Ectodermal cell (in vitro differentiated cells): ENCODE results near the gene DARS1.
"Not testable (repeated sequence)": the region's sequence is repeated elsewhere in the genome, so short reads cannot be mapped to it uniquely, and the experiment has no call there.

Experiments used
- H3K27ac ChIP-seq: 2 replicates; pipeline ENCODE4 v1.7.0; 2013; ENCODE audit warnings: mild to moderate bottlenecking, low read depth, low read length; ENCODE audit not compliant: insufficient read depth, poor library complexity, severe bottlenecking
- H3K27me3 ChIP-seq: 2 replicates; pipeline ENCODE4 v1.7.0; 2013; ENCODE audit warnings: mild to moderate bottlenecking, low read length; ENCODE audit not compliant: insufficient read depth, control insufficient read depth, poor library complexity, severe bottlenecking
- H3K36me3 ChIP-seq: one replicate; pipeline ENCODE4 v1.7.0; 2013; ENCODE audit warnings: low read length; ENCODE audit not compliant: control insufficient read depth, insufficient read depth
- H3K4me1 ChIP-seq: one replicate; pipeline ENCODE4 v1.7.0; 2013; ENCODE audit warnings: low read length; ENCODE audit not compliant: control insufficient read depth, insufficient read depth
- H3K4me3 ChIP-seq: 2 replicates; pipeline ENCODE4 v1.7.0; 2013; ENCODE audit warnings: low read depth, low read length, control low read depth; ENCODE audit not compliant: insufficient read depth
- H3K9me3 ChIP-seq: 2 replicates; pipeline ENCODE4 v1.7.0; 2013; ENCODE audit warnings: mild to moderate bottlenecking, low read length, moderate library complexity; ENCODE audit not compliant: control insufficient read depth
- WGBS, 2 experiments: methylation state at CpG; one replicate each; pipeline ENCODE4 v1.1.7; 2013; ENCODE audit warnings: missing lambda C conversion rate in 2 of 2; 5-methylcytosine and 5-hydroxymethylcytosine counted together

The DARS1 gene

DNA sequence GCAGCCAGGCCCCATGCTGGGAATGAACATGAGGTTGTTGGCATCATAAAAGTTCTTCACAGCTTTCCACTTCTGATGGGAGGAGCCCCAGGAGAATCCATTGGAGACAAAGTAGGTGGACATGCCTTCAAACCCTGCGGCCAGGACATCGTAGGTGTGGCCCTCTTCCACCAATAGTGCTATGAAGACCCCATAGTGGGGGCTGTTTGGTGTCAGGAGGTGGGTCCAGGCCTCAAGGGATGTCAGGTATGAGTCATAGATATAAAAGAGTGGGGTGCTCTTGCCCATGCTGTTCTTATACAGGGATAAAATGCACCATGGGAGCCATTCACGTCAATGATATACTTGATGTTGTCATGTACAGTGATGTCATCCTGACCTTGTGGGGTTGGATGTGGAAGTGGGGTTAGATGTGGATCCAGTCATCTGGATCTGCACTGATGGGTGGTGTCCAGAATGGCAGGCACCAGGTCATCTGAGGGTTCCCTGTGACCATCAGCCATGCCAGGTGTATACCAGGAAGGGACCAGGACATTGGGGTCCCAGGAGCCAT lies 87.1 kb downstream of the DARS1 start:
- H3K4me1 ChIP-seq, result no peaks in the 10 kb centered on the region
- H3K36me3 ChIP-seq, result no peaks in the 10 kb centered on the region
- no peaks in the 10 kb centered on the region for H3K9me3 ChIP-seq
- 95 to 97% methylated on average over 3 of the region's 3 CpGs for WGBS, 2 experiments
- no peaks in the 10 kb centered on the region for H3K27me3 ChIP-seq
- no peak overlapping the region for H3K4me3 ChIP-seq
- no peak overlapping the region for H3K27ac ChIP-seq

DNA sequence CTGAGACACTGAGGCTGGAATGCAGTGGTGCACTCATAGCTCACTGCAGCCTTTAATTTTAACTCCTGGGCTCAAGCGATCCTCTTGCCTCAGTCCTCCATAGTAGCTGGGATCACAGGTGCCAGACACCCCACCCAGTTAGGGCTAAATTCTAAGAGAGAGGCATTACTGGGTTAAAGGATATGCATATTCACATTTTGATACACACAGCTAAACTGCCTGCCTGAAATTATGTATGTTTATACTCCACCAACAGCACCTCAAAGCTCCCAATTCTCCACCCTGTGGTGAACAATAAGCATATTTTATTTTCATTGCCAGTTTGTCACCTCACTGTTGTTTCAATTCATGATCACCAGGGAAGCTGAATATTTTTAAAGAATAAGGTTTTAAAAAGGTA lies 90.5 kb downstream of the DARS1 start:
- Histone ChIP-seq H3K36me3 (no peaks in the 10 kb centered on the region), H3K9me3 (no peaks in the 10 kb centered on the region), H3K4me3 (no peak overlapping the region), H3K4me1 (no peaks in the 10 kb centered on the region), H3K27ac (no peak overlapping the region), H3K27me3 (no peaks in the 10 kb centered on the region)
- WGBS, 2 experiments, result 83 to 88% methylated on average over 1 of the region's 1 CpG

DNA sequence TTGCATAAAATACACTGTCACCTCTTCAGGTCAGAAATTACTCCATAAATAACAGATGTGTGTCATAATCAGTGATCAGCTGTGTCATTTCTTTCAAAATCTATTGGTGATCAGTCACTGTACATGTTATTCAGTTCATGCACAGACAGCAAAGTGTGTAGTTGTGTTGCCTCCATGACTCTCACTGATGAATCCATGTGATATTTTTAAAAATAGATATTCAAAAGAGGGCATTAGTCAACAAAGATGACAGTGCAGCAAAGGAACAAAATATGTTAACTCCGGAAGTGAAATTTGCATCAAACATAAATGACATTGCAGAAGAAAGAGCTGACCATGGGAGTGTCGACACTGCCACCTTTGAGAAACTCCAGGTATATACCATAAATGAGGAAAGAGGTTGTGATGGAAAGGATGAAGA lies 92.0 kb downstream of the DARS1 start:
- no peaks in the 10 kb centered on the region for H3K27me3 ChIP-seq

DNA sequence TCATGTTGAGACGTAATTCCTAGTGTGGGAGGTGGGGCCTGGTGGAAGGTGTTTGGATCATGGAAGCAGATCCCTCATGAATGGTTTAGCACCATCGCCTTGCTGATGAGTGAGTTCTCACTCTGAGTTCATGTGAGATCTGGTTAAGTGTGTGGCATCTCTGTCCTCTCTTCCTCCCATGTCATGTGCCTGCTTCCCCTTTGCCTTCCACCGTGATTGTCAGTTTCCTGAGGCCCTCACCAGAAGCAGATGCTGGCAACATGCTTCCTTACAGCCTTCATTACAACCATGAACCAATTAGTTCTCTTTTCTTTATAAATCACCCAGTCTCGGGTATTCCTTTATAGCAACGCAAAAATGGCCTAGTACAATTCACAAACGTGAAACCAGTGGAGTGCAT lies 94.6 kb downstream of the DARS1 start:
- Histone ChIP-seq H3K4me1 (no peaks in the 10 kb centered on the region), H3K27ac (no peak overlapping the region), H3K36me3 (no peaks in the 10 kb centered on the region), H3K4me3 (no peak overlapping the region), H3K27me3 (no peaks in the 10 kb centered on the region), H3K9me3 (no peaks in the 10 kb centered on the region)
- 79 to 86% methylated on average over 6 of the region's 6 CpGs for WGBS, 2 experiments

More for the DNA sequence above, 92.0 kb downstream of the DARS1 start:
- no peak overlapping the region for H3K4me3 ChIP-seq
- H3K27ac ChIP-seq, result no peak overlapping the region
- H3K9me3 ChIP-seq, result no peaks in the 10 kb centered on the region
- WGBS, 2 experiments, result 80 to 92% methylated on average over 2 of the region's 2 CpGs
- no peaks in the 10 kb centered on the region for H3K36me3 ChIP-seq
- no peaks in the 10 kb centered on the region for H3K4me1 ChIP-seq

DNA sequence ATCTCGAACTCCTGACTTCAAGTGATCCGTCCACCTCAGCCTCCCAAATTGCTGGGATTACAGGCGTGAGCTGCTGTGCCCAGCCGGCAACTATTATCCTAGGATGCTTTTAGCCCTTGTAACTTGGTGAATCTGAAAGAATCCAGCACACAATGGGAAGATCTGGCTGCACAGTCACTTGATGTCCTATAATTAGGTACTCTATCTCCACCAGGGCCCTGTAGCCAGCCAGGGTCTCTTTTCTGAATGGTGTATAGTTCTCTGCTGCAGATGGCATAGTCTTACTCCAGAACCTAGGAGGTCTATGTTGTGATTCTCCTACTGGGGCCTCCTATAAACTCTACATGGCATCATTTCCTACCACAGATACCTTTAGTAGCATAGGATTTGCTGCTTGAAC lies 95.3 kb downstream of the DARS1 start:
- 88 to 93% methylated on average over 4 of the region's 4 CpGs for WGBS, 2 experiments
- H3K36me3 ChIP-seq, result no peaks in the 10 kb centered on the region
- no peaks in the 10 kb centered on the region for H3K27me3 ChIP-seq

DNA sequence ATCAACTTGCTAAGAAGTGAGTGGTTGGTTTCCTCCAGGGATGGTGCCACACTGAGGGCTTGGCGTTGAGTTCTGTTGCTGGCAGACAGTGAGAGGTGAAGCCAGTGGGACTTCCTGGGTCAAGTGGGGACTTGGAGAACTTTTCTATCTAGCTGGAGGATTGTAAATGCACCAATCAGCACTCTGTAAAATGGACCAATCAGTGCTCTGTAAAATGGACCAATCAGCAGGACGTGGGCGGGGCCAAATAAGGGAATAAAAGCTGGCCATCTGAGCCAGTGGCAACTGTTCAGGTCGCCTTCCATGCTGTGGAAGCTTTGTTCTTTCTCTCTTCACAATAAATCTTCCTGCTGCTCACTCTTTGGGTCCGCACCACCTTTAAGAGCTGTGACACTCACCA lies 96.8 kb downstream of the DARS1 start:
- H3K27ac ChIP-seq, H3K36me3 ChIP-seq, H3K4me3 ChIP-seq, H3K4me1 ChIP-seq, H3K9me3 ChIP-seq, H3K27me3 ChIP-seq: not testable (repeated sequence)
- WGBS, 2 experiments, result 93 to 94% methylated on average over 5 of the region's 5 CpGs

More for the DNA sequence above, 95.3 kb downstream of the DARS1 start:
- Histone ChIP-seq H3K27ac (no peak overlapping the region), H3K9me3 (no peaks in the 10 kb centered on the region), H3K4me3 (no peak overlapping the region), H3K4me1 (no peaks in the 10 kb centered on the region)

DNA sequence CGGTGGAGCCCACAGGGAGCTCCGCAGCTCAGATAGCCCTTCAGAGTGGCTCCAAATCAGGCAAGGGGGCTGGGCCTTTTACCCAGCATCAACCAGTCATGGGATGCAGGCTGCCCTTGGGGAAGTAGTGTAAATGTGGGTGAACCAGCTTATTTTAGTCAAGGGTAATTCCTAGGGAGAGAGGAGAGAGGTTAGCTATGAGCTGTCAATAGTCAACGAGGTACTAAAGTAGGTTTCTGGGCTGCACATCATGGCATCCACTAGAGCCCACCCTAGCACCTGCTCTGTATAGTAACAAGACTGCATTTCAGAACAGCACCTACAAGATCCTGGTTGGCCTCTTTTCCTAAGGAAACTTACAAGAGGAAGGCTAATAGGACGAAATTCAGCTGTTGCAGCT lies 99.7 kb downstream of the DARS1 start:
- 88 to 95% methylated on average over 4 of the region's 4 CpGs for WGBS, 2 experiments
- no peaks in the 10 kb centered on the region for H3K27me3 ChIP-seq

DNA sequence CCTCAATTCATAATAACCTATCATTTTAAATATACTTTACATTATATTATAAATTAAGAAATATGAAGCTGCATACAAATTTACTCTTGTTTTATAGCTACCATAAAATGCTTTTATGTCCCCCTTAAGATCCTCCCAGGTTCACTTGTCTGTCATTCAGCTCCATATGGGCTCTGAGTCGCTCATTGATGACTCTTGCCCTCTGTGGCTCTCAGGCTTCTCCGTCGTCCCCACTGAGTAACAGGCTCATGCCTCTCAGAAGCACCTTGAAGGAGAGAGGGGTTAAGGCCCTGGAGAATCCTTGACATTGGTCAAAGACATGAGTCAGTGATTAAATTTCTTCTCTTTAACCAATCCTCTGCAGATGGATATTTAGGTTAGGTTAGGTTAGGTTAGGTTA lies 103.0 kb downstream of the DARS1 start:
- no peaks in the 10 kb centered on the region for H3K27me3 ChIP-seq
- no peaks in the 10 kb centered on the region for H3K36me3 ChIP-seq
- WGBS, 2 experiments, result 68 to 70% methylated on average over 3 of the region's 3 CpGs
- H3K4me3 ChIP-seq, result no peak overlapping the region
- H3K4me1 ChIP-seq, result peaks cover 2% of the 10 kb centered on the region
- H3K27ac ChIP-seq, result no peak overlapping the region
- H3K9me3 ChIP-seq, result no peaks in the 10 kb centered on the region

More for the DNA sequence above, 99.7 kb downstream of the DARS1 start:
- H3K4me3 ChIP-seq, result no peak overlapping the region
- no peak overlapping the region for H3K27ac ChIP-seq
- H3K9me3 ChIP-seq, result no peaks in the 10 kb centered on the region
- peaks cover 2% of the 10 kb centered on the region for H3K4me1 ChIP-seq
- no peaks in the 10 kb centered on the region for H3K36me3 ChIP-seq

DNA sequence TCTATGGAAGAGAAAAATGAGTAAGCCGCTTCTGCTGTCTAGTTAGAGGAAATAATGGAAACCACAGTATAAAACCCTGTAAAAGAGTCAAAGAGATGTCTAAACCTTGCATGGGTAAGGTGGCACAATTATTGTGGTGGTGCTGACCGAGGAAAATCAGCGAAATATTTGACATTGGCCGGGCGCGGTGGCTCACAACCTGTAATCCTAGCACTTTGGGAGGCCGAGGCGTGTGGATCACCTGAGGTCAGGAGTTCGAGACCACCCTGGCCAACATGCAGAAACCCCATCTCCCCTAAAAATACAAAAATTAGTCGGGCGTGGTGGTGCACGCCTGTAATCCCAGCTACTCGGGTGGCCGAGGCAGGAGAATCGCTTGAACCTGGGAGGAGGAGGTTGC lies 108.7 kb downstream of the DARS1 start:
- H3K4me1 ChIP-seq, H3K4me3 ChIP-seq, H3K36me3 ChIP-seq, H3K27ac ChIP-seq, H3K27me3 ChIP-seq, H3K9me3 ChIP-seq: not testable (repeated sequence)
- WGBS, 2 experiments, result 88 to 89% methylated on average over 15 of the region's 15 CpGs

DNA sequence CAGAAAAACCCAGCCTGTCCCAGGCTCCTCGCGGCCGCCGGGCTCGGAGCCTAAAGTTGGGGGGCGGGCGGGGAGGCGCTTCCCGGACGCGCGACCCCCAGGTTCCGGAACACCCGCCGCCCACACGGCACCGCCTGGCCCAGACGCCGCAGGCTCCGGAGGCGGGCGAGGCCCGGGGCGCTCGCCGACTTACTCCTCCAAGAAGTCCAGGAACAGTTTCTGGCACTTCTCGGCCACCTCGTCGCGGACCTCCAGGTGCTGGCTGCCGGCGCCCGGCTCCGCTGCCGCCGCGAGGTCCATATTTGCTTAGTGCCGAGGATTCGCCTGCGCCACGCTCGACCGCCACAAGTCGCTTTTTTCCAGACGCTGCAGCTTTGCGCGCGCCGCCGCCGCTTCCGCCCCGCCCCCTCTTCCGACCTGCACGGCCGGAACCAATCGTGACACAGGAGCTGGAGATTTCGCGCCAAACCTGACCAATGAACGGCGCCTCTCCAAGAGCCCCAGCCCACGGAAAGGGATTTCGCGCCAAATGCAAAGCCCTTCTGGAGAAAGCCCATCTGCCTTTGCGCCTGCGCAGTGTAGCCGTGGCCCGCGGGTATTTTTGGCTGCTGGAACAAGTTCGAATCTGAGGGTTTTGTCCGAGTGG lies 109.2 kb downstream of the DARS1 start, which contains the start of gene MCM6:
Gene MCM6 (minus strand): TSS at position 378 of the 646 bp plus-strand sequence. CDS start 78 bp downstream, at position 300.
- peak within 1 kb of the TSS; percentile 80 for H3K27ac ChIP-seq

More for the DNA sequence above, 109.2 kb downstream of the DARS1 start, which contains the start of gene MCM6:
- Histone ChIP-seq H3K36me3 (peaks cover 4% of the 10 kb centered on the region), H3K4me3 (peak within 1 kb of the TSS; percentile 66), H3K4me1 (peaks cover 6% of the 10 kb centered on the region), H3K27me3 (no peaks in the 10 kb centered on the region), H3K9me3 (no peaks in the 10 kb centered on the region)
- WGBS, 2 experiments, result 0 to 1% methylated on average over 71 of the region's 71 CpGs
